ENCODE results near the gene STK25.
A peak's percentile ranks its signal among the peaks of the same experiment; 100 is the strongest.

The STK25 gene

DNA sequence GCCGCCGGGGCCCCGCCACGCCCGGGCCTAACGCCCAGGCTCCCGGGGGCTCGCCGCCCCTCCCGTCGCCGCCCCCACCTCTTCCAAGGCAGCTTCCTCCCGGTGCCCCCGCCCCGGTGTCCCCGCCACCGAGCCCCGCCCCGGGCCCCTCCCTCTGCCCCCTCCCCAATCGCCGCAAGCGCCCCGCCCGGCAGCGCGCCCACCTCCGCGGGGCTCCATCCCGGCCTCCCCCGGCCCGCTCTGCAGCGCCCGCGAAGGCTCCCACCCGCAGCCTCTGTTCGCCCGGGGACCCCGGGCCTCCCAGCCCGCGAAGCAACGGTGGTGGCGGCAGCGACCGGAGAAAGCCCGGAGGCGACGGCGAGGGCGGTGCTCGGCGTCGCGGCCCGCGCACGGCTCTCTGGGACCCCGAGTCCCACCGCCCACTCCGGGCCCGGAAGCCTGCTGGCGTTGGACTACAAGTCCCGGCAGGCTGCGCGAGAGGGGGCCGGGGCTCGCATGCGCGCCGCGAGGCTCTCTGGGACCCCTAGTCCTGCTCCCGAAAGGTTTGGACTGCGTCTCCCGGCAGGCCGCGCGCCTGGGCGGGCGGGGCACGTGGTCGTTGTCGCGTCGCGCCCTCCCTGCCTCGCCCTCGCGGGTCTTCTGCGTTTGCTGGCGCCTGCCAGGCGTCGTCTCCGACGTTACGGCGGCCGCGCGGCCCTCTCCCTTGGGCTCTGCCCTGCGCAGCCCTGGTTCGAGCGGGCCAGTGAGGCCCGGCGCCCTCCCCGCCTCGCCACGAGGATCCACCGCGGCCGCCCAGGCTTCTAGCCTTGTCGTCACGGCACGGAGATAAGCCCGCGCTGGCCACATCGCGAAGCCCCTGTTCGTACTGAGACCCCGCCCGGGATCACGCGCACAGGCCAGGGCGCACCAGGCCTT lies at the start of gene STK25:
STK25 (minus strand) TSS at position 345 of the 915 bp plus-strand sequence. CDS start 549 bp downstream, outside the sequence.
- peak; percentile 95 to 96 for DNase-seq (ENCODE audit: low read depth in 2 of 2)

GRCh38 chr2:241556746-241557145 lies 48.4 kb upstream of the STK25 start:
- DNase-seq (ENCODE audit: low read depth in 2 of 2) = no peak

DNA sequence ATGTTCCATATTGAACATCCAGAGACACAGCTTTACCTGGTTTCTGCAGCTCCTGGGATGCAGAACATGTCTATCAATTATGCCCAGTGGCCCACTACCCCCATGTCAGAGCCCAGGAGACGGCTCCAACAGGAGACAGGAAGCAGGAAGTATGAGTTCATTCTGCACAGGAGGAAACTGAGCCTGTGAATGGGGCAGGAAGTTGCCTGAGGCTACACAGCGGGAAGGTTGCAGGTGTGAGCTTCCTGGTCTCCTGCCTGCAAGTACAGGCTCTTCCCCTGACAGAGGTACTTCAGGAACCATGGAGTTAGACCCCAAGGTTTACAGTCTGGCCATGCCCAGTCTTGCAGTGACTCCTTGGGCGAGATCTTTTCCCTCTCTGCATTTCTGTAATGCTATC lies 47.3 kb upstream of the STK25 start:
- no peak for DNase-seq (ENCODE audit: low read depth in 2 of 2)

DNA sequence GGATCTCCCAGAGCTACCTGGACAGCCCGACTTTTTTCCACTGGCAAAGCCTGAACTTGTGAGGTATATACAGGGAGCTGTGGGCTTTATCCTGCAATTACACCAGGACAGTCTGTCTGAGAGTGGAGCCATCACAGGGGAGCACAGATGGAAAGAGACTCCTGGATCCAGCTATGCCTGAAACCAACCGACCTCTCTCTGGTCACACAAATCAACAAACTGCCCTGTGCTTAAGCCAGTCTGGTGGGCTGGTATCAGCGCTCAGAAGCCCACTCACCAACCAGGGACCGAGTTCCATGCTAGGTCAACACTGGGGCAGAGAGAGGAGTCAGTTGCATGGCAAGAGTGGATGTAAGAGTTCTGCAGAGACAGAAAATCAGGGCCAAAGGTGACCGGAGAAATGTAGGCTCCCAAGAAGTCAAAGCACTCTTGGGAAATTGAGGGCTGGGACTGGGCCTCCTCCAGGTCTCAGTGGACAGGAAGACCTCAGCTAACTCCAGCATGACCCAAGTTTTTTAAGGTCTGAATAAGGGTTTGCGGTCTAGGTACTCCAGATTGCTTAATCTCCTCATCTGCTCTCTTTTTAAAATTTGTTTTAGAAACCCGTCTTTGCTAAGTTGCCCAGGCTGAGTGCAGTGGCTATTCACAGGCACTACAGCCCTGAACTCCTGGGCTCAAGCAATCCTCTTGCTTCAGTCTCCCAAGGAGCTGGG lies 46.4 kb upstream of the STK25 start:
- DNase-seq (ENCODE audit: low read depth in 2 of 2) = no peak

- no peak for DNase-seq (ENCODE audit: low read depth in 2 of 2)
These were observed 45.6 kb upstream of the STK25 start for GRCh38 chr2:241553981-241554380.

DNA sequence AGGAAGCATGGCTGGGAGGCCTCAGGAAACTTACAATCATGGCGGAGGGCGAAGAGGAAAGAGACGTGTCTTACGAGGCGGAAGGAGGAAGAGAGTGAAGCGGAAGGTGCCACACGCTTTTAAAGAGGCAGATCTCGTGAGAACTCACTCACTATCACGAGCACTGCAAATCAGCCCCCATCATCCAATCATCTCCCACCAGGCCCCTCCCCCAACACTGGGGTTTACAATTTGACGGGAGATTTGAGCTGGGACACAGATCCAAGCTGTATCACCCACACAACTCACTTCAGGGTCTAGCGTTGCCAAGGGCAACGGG lies 45.1 kb upstream of the STK25 start:
- DNase-seq (ENCODE audit: low read depth in 2 of 2) = no peak

DNA sequence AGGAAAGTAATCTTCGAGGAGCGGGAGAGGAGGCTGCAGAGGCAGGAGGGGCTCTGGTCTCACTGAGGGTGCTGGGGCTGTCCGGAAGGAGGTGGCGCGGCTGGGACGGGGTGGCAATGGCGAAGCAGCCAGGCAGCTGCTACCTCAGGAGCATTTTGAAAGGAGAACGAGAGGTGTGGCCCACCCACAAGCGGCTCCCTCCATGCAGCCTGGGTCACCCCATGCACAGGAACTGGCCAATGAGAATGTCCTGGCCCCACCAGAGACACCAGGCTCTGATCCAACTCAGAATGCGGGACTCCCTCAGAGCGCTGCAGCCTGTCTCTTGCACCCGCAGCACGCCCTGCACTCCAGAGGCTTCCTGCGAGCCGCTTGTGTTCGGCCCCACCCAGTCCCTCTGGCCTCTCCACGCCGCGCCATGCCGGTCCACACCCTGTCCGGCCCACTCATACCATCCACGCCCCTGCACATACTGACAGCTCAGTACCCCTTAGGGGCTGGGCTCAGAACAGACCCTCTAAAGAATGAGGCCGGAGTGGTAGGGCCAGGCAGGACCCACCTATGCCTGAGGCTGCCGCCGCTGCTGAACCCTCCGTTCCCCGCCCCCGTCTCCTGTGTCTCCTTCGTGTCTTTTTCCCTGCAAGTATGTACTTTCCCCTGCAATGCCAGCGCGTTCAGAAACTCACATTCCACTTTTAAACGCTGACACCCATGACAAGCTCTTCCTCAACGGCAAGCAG lies 43.8 kb upstream of the STK25 start:
- no peak for DNase-seq (ENCODE audit: low read depth in 2 of 2)

GRCh38 chr2:241551599-241551997 lies 43.2 kb upstream of the STK25 start:
- no peak for DNase-seq (ENCODE audit: low read depth in 2 of 2)

- no peak for DNase-seq (ENCODE audit: low read depth in 2 of 2)
These were observed 42.5 kb upstream of the STK25 start for GRCh38 chr2:241550616-241551580.

GRCh38 chr2:241548451-241548835 lies 40.1 kb upstream of the STK25 start:
- DNase-seq (ENCODE audit: low read depth in 2 of 2) = no peak

DNA sequence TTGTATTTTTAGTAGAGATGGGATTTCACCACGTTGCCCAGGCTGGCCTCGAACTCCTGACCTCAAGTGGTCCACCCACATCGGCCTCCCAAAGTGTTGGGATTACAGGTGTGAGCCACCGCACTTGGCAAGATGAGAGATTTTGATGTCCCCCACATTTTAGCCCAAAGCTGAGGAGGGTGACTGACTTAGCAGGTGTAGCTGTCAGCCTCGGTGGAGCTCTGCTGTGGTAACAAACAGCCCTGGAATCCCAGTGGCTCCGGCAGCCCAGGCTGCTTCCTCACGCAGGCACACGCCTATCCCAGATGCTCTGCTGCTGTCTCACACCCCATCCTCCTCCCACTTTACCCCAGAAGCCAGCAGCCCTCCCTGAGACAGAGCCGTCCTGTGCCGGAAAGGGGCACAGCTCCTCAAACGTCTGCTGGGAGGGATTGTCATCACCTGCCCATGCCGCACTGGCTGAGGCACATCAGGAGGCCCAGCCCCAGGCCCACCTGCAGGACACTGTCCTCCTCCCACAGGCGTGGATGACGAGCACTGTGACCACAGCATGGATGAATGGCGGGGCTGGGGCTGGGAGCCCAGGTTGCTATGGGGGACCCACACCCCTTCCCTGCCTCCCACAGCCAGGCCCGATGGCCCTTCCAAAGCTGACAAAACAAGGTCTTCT lies 39.5 kb upstream of the STK25 start:
- no peak for DNase-seq (ENCODE audit: low read depth in 2 of 2)

DNA sequence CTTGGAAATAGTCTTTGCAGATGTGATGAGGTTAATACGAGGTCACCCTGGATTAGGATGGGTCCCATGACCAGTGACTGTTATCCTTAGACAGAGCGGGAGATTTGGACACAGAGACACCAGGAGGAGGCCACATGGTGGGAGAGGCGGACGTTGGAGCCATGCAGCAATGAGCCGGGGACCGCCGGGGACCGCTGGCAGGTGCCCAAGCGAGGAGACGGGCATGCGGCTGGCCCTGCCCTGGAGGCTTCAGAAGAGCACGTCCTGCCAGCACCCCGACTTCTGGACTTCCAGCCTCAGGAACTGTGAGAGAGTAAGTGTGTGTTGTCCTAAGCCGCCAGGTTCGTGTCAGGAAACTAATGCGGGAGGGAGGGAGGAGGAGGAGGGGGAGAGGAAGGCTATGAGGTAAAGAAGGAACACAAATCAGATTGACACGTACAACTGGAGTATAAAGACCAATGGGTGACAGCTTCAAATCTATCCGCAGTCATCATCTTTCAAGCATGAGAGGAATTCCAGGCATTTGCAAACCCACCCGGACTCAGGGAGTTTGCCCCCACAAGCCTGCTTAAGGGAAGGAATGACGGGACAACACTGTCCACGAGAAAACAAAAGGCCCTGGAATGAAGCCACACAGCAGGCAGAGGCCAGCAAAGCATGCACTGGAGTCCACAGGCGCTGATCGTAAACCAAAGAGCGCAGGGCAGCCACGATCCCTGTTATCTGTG lies 38.6 kb upstream of the STK25 start:
- DNase-seq (ENCODE audit: low read depth in 2 of 2) = no peak

GRCh38 chr2:241545523-241546473 lies 37.4 kb upstream of the STK25 start:
- DNase-seq (ENCODE audit: low read depth in 2 of 2) = no peak

DNA sequence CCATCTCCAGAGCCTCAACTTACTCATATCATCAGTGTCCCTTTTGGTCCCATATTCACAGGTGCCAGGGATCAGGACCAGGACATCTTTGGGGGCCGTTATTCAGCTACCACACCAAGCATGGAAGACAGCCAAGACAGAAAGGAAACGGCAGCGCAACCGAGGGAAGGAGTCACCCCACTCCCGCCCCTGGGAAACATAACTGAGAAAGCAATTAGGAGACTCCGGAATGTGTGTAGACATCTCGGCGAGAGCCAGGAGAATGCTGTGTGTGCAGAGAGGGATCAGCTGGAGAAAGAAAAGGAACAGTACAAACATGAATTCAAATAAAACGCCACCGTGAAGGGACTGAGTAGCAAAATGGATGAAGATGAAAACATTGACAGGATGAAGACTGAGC lies 36.7 kb upstream of the STK25 start:
- DNase-seq (ENCODE audit: low read depth in 2 of 2) = no peak

GRCh38 chr2:241542278-241542605 lies 33.9 kb upstream of the STK25 start:
- DNase-seq (ENCODE audit: low read depth in 2 of 2) = no peak

DNA sequence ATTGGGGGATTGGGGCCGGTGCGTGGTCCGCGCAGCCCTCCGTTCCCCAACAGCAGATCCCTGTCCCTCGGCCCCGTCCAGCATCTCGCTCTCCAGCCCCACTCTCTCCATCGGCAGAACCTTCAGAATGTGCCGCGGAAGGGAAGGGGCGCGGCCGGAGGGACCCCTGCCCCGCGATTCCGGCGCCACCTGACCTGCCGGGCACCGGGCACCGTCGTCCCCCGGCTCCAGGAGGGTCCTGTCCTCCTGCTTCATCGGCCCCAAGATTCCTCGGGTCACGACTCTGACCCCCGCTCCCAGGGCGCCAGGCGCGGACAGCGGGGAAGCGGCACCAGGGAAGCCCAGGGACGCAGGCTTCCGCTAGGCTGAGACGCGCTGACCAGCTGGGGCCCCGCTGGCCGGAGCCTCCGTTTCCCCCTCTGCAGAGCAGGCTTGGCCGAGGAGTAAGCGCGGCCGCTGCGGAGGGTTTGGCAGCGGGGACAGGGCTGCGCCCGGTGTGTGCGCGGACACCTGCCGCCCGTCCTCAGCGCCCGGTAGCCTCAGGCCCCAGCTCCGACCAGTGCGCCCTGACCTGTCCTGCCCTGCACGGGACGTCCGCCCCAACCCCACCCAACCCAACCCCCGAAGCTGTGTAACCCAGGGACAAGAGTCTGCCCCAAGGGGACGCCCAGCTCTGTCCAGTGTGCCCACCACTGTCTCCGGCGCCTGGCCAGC lies 33.3 kb upstream of the STK25 start:
- DNase-seq (ENCODE audit: low read depth in 2 of 2) = no peak

- DNase-seq (ENCODE audit: low read depth in 2 of 2) = peak; percentile 18 to 27
These were observed 32.6 kb upstream of the STK25 start for GRCh38 chr2:241540771-241541561.

DNA sequence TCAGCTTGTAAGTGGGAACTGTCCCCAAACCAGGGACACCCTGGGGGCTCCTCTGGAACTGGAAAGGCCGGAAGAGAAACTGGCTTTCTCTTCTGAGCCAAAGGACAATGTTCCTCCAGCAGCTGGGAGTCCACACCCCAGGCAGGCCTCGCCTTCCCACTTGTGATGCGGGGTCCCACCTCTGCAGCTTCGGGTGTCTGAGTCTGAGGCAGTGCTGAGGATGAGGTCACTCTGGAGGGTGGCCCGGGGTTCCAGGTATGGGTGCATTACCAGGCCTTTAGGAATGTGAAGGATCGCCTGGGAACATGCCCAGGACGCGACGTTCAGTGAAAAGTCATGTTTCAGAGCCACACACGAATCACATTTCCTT lies 32.0 kb upstream of the STK25 start:
- DNase-seq (ENCODE audit: low read depth in 2 of 2) = no peak

All from activated CD8-positive, alpha-beta memory T cell treated with anti-CD3 and anti-CD28 coated beads for 4 hours (primary cell).